RPMI8226 (cell line): ENCODE measurements around the gene CDH7.

Experiments
- DNase-seq: peaks from one replicate; pipeline ENCODE4 v3.0.0-alpha.2; 2015

Gene CDH7

GRCh38 chr18:65768120-65768778 is 17.4 kb downstream of the CDH7 start:
- DNase-seq: no peak

GRCh38 chr18:65769652-65770051 is 18.8 kb downstream of the CDH7 start:
- no peak for DNase-seq

GRCh38 chr18:65786474-65786873 is 35.7 kb downstream of the CDH7 start:
- no peak for DNase-seq

GRCh38 chr18:65788373-65788772 is 37.6 kb downstream of the CDH7 start:
- DNase-seq: peak; percentile 65

GRCh38 chr18:65790604-65791003 is 39.8 kb downstream of the CDH7 start:
- DNase-seq: no peak

- DNase-seq: no peak
Observed at GRCh38 chr18:65791719-65792118, 40.9 kb downstream of the CDH7 start.

- no peak for DNase-seq
Observed at GRCh38 chr18:65792456-65793074, 41.8 kb downstream of the CDH7 start.

GRCh38 chr18:65808759-65809158 is 57.9 kb downstream of the CDH7 start:
- DNase-seq: no peak

GRCh38 chr18:65811307-65811706 is 60.5 kb downstream of the CDH7 start:
- peak; percentile 66 for DNase-seq

GRCh38 chr18:65815506-65815905 is 64.7 kb downstream of the CDH7 start:
- DNase-seq: no peak

- no peak for DNase-seq
Observed at GRCh38 chr18:65817178-65817577, 66.4 kb downstream of the CDH7 start.

- DNase-seq: no peak
Observed at GRCh38 chr18:65821911-65822310, 71.1 kb downstream of the CDH7 start.

GRCh38 chr18:65822826-65823225 is 72.0 kb downstream of the CDH7 start:
- no peak for DNase-seq

- no peak for DNase-seq
Observed at GRCh38 chr18:65827444-65827843, 76.6 kb downstream of the CDH7 start.

- DNase-seq: no peak
Observed at GRCh38 chr18:65835881-65836280, 85.1 kb downstream of the CDH7 start.

GRCh38 chr18:65846107-65846506 is 95.3 kb downstream of the CDH7 start:
- DNase-seq: no peak

- no peak for DNase-seq
Observed at GRCh38 chr18:65852273-65852672, 101.5 kb downstream of the CDH7 start.

GRCh38 chr18:65859075-65859474 is 108.3 kb downstream of the CDH7 start:
- DNase-seq: no peak

GRCh38 chr18:65869527-65869926 is 118.7 kb downstream of the CDH7 start:
- no peak for DNase-seq

GRCh38 chr18:65876310-65876709 is 125.5 kb downstream of the CDH7 start:
- no peak for DNase-seq

GRCh38 chr18:65897292-65897691 is 146.5 kb downstream of the CDH7 start:
- no peak for DNase-seq

GRCh38 chr18:65901522-65901921 is 150.7 kb downstream of the CDH7 start:
- no peak for DNase-seq

GRCh38 chr18:65906621-65907034 is 155.8 kb downstream of the CDH7 start:
- no peak for DNase-seq

GRCh38 chr18:65907281-65907680 is 156.5 kb downstream of the CDH7 start:
- no peak for DNase-seq

- no peak for DNase-seq
Observed at GRCh38 chr18:65919018-65919417, 168.2 kb downstream of the CDH7 start.
